ENCODE data around the gene TMTC2.

DNA sequence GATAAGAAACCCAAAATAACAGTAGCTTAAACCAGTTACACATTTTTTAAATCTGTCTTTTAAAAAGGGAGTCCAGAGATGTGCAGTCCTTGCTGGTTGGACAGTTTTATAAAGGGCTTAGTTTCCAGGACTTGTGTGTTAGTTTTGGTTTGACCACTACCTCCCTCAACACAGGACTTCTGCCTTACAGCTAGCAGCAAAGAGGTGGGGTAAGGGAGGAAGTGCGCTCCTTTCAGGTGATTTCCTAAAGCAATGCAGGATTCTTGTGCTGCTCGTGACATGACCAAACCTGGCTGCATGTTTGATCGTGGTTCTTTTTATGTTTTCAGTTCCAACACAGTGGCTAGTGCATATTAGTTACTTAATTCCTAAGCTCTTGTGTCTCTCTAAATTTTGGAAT lies 266.2 kb downstream of the TMTC2 start:
- TF ChIP-seq, protein P1, sequence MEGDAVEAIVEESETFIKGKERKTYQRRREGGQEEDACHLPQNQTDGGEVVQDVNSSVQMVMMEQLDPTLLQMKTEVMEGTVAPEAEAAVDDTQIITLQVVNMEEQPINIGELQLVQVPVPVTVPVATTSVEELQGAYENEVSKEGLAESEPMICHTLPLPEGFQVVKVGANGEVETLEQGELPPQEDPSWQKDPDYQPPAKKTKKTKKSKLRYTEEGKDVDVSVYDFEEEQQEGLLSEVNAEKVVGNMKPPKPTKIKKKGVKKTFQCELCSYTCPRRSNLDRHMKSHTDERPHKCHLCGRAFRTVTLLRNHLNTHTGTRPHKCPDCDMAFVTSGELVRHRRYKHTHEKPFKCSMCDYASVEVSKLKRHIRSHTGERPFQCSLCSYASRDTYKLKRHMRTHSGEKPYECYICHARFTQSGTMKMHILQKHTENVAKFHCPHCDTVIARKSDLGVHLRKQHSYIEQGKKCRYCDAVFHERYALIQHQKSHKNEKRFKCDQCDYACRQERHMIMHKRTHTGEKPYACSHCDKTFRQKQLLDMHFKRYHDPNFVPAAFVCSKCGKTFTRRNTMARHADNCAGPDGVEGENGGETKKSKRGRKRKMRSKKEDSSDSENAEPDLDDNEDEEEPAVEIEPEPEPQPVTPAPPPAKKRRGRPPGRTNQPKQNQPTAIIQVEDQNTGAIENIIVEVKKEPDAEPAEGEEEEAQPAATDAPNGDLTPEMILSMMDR (IDR thresholded peaks at IDR 0.05): no peak
- no peak for TF ChIP-seq POLR2A (IDR thresholded peaks at IDR 0.05)

Measured in tibial nerve (tissue), 3 donors.